Heart left ventricle (tissue), 16 donors: ENCODE data around the gene ETS2. TPM values are rescaled to one million over a fixed set of nuclear protein-coding genes. Genes with fewer than 3 reads are reported as not detected.

Experiments used
- ATAC-seq, 4 donors: fragments of 200-7000 bp; cut with Tn5 transposase; one replicate each; pipeline ENCODE4 v1.9.1; 2020 to 2022; ENCODE audit warnings: moderate library complexity in 4 of 4, mild to moderate bottlenecking in 3 of 4, moderate number of reproducible peaks in 1 of 4
- DNase-seq, 5 donors: peaks; one replicate each; pipeline ENCODE4 v3.0.0-alpha.2; 2020
- H3K27ac ChIP-seq, 12 donors: fragments of 200-600 bp; sonication (generic) in 4 of 12; one replicate each; pipeline versions ENCODE4 v1.5.0 to v1.8.0; 2016 to 2022; ENCODE audit warnings: mild to moderate bottlenecking in 2 of 12
- H3K27me3 ChIP-seq, 9 donors: fragments of 200-600 bp; sonication (generic) in 2 of 9; one replicate each; pipeline versions ENCODE4 v1.5.1 to v1.8.0; 2016 to 2022; ENCODE audit warnings: mild to moderate bottlenecking in 3 of 9
- H3K36me3 ChIP-seq, 9 donors: fragments of 200-600 bp; sonication (generic) in 2 of 9; one replicate each; pipeline versions ENCODE4 v1.5.0 to v1.8.0; 2018 to 2022; ENCODE audit warnings: mild to moderate bottlenecking in 2 of 9
- H3K4me1 ChIP-seq, 12 donors: fragments of 200-600 bp; sonication (generic) in 4 of 12; one replicate each; pipeline versions ENCODE4 v1.5.0 to v1.8.0; 2016 to 2022; ENCODE audit warnings: mild to moderate bottlenecking in 3 of 12
- H3K4me3 ChIP-seq, 12 donors: fragments of 200-600 bp; sonication (generic) in 4 of 12; one replicate each; pipeline versions ENCODE4 v1.5.0 to v1.8.0; 2017 to 2022; ENCODE audit warnings: mild to moderate bottlenecking in 9 of 12, moderate library complexity in 4 of 12
- H3K9me3 ChIP-seq, 12 donors: fragments of 200-600 bp; sonication (generic) in 4 of 12; one replicate each; pipeline versions ENCODE4 v1.5.0 to v1.8.0; 2016 to 2022; ENCODE audit warnings: mild to moderate bottlenecking in 1 of 12
- POLR2A ChIP-seq, 2 donors: fragments of 450-650 bp; IDR thresholded peaks; one replicate each; pipeline ENCODE4 v1.6.1; 2017; ENCODE audit warnings: antibody characterized with exemption in 2 of 2, mild to moderate bottlenecking in 2 of 2, moderate library complexity in 2 of 2
- WGBS, 4 donors: extraction: QIAGEN DNeasy Blood & Tissue Kit in 2 of 4; methylation state at CpG; one replicate each; pipeline versions ENCODE4 v1.1.5 to v1.1.7; 2013 to 2018; 5-methylcytosine and 5-hydroxymethylcytosine counted together
- intact Hi-C, 10 donors: fragments of 100-400 bp; cut with DNase I; formaldehyde crosslinking; loops; one replicate each; pipeline versions ENCODE4 v1.11.1 to v1.14.2; 2022
- polyA plus RNA-seq, 2 donors: library from polyadenylated mRNA; stranded (reverse); fragments of 200-250 nt; gene quantifications; one replicate each; pipeline ENCODE4 v1.2.3, GENCODE V29; 2013
- total RNA-seq, 9 donors: library from RNA; depleted of rRNA in 2 of 9; stranded (reverse); fragments of >200 nt in 2 of 9; fragmentation: NEBNext Ultra II Directional in 3 of 9; extraction: Animal tissue kit (Norgen Biotek cat#: 25700) in 3 of 9; gene quantifications; one replicate each; pipeline versions ENCODE4 v1.1.0 to v1.2.4, GENCODE V29; 2016 to 2023
- TF ChIP-seq, protein P1 (sequence below), 12 donors: fragments of 200-600 bp; sonication (generic) in 4 of 12; IDR thresholded peaks; one replicate each; pipeline versions ENCODE4 v1.5.0 to v1.8.0; 2018 to 2022; ENCODE audit warnings: antibody characterized with exemption in 12 of 12, mild to moderate bottlenecking in 5 of 12
- donor health status: ischemic (EF 13 %, LVEDD 7.1; RV severe dilation, severe dysfunction).
- donor health status: healthy with polysubstance abuse.
- donor health status: DM: no; HTN: yes; CAD: no.
- donor health status: DM: no; HTN: no; CAD: no.
- donor health status: ischemic (EF 25% LVEDD 6.9; RV normal size, moderate dysfunction).
- donor health status: ischemic (EF 25% LVEDD 5.7; RV mildly dilated, moderate dysfunction).
- donor health status: healthy.
- donor health status: DM: yes; HTN: yes; CAD: no.
- donor health status: ischemic (EF 35%, LVEDD 5.7; RV mildly dilated, moderate dysfunction).
- donor health status: nonischemic (EF 11% LVEDD 7.7; RV severe dilation, severe dysfunction).
- donor health status: DM: yes; HTN: yes; CAD: no.
- donor health status: PGD.
- donor health status: ischemic (EF 29% LVEDD 5.4; RV normal size, mild dysfunction).
- donor health status: nonischemic (EF 23%, LVEDD 6.1; RV moderate dilation, normal function).

The ETS2 gene
- total and polyA plus RNA-seq, 11 donors = 19.0 to 92.7 (median 41.0) TPM

GRCh38 chr21:38834725-38835124 lies 29.0 kb downstream of the ETS2 start:
- H3K27me3 ChIP-seq = no peaks in the 10 kb centered on the region
- H3K9me3 ChIP-seq = no peaks in the 10 kb centered on the region
- no peak overlapping the region for H3K27ac ChIP-seq
- DNase-seq = no peak
- ATAC-seq = no peak
- H3K4me1 ChIP-seq = peaks cover 0 to 20% (median 4%) of the 10 kb centered on the region in 12 donors
- H3K4me3 ChIP-seq = no peak overlapping the region
- WGBS, 4 donors = 87 to 96% (median 94%) methylated on average over 3 of the region's 3 CpGs
- TF ChIP-seq, protein P1, sequence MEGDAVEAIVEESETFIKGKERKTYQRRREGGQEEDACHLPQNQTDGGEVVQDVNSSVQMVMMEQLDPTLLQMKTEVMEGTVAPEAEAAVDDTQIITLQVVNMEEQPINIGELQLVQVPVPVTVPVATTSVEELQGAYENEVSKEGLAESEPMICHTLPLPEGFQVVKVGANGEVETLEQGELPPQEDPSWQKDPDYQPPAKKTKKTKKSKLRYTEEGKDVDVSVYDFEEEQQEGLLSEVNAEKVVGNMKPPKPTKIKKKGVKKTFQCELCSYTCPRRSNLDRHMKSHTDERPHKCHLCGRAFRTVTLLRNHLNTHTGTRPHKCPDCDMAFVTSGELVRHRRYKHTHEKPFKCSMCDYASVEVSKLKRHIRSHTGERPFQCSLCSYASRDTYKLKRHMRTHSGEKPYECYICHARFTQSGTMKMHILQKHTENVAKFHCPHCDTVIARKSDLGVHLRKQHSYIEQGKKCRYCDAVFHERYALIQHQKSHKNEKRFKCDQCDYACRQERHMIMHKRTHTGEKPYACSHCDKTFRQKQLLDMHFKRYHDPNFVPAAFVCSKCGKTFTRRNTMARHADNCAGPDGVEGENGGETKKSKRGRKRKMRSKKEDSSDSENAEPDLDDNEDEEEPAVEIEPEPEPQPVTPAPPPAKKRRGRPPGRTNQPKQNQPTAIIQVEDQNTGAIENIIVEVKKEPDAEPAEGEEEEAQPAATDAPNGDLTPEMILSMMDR (IDR thresholded peaks at IDR 0.05) = no peak
- TF ChIP-seq POLR2A (IDR thresholded peaks at IDR 0.05) = no peak
- H3K36me3 ChIP-seq = no peaks in the 10 kb centered on the region
- intact Hi-C loops = no loop called here

DNA sequence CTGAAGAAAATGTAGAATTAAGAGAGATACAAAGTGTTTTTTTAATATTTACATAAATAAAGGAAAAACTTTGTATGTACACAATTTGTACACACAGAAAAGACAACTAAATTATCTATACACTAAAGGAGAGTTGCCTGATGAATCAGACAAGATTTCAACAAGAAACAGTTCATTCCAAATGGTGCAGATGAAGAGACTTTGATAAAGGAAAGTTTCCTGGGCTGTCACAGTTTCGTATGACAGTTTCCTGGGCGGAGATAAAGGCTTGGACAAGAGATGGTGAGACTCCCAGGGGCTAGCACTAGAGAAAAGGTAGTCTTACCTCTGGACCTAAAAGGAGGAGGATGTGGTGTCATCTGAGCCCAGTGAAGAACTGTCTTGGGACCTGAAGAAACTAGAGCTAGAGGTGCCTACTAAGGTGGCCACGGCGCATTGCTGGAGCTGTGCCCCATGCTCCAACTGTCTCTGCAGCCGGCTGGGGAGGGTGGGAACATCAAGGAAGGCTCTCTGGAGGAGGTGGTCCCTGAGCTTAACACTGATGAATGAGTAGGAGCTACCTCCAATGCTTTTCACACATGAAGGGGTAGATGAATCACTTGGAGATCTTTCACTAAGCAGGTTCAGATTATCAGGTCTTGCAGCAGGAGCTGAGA lies 32.2 kb downstream of the ETS2 start:
- H3K4me1 ChIP-seq = no peaks in the 10 kb centered on the region
- no peaks in the 10 kb centered on the region for H3K9me3 ChIP-seq
- ATAC-seq (no peak), DNase-seq (no peak)
- no peak overlapping the region for H3K27ac ChIP-seq
- H3K4me3 ChIP-seq = no peak overlapping the region
- TF ChIP-seq POLR2A (IDR thresholded peaks at IDR 0.05) = no peak
- TF ChIP-seq, protein P1 (IDR thresholded peaks at IDR 0.05) = no peak
- intact Hi-C loops = no loop called here
- WGBS, 4 donors = 68 to 78% (median 70%) methylated on average over 5 of the region's 5 CpGs
- no peaks in the 10 kb centered on the region for H3K36me3 ChIP-seq
- no peaks in the 10 kb centered on the region for H3K27me3 ChIP-seq

DNA sequence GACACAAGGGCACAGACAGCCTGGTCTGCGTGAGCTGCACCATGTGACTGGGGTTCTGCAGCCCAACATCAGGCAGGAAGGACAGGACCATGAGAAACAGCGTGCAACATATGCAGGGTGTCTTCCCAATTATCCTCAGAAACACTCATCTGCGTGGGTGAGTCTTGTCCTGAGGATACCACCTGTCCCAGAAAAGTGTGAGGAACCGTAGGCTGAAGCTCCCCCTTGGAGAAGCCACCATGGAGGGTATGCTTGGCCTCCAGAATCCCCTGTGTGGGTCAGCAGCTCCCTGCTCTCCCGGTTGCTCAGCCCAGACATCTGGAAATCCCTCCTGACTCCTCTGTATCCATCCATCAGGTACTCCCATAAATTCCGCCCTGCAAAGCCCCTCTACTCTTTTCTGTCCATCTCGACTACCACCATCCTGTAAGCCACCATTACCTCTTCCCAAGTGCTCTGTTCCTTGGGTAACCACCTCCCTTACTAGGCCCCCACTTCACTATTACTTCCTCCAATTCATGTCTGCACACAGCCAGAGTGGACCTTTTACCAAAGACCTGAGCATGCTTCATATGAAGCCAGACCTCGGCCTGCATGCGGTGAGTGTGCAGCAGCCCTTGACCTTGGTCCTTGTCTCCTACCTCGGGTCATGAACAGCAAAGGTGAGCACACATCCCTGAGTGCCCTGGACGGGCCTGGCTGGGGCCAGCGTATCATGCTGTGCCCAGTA lies 33.0 kb downstream of the ETS2 start:
- no peak overlapping the region for H3K4me3 ChIP-seq
- H3K9me3 ChIP-seq = no peaks in the 10 kb centered on the region
- TF ChIP-seq, protein P1 (IDR thresholded peaks at IDR 0.05) = no peak
- no peak for TF ChIP-seq POLR2A (IDR thresholded peaks at IDR 0.05)
- WGBS, 4 donors = 87 to 92% (median 89%) methylated on average over 10 to 12 of the region's 12 CpGs
- no peaks in the 10 kb centered on the region for H3K36me3 ChIP-seq
- no peaks in the 10 kb centered on the region for H3K4me1 ChIP-seq
- intact Hi-C loops = no loop called here
- H3K27ac ChIP-seq = no peak overlapping the region
- H3K27me3 ChIP-seq = no peaks in the 10 kb centered on the region
- DNase-seq = peak in 1 of 5 donors; percentile 19
- ATAC-seq = no peak
